ENCODE results near the gene CD1E.

The CD1E gene

DNA sequence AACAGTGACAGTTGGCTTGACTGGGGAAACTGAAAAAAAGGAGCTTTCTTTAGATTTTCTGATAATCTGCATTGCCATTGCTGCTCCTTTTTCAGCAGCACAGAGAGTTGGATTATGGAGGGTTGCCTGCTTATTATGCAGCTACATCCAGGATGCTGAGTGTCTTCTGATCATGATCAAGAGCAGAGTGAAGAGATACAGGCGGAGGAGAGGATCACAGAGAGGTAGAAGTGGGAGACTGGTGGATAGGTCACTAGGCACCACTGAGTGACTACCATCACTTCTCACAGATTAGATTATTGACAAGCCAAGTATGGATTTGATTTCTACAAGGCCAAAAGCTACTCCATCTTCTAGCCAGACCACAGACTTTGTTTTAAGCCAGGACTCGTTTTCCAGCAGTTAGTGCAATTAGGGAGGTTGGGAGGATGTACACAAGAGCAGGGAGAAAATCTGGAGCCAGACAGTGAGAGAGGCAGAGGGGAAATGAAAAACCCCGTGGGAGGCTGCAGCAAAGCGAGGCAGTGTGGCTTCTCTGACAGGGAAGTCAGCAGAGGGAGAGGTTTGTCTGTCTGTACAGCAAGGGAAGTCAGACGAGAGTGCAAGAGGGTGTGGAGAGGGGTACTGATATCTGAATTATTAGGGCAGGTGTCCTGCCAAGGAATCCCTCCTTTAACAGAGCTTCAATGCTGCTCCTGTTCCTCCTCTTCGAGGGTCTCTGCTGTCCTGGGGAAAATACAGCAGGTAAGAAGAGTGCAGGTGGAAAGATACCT is at the start of gene CD1E:
Gene CD1E, plus strand, starts transcription at position 592 of the 773 bp plus-strand sequence. Its CDS starts 95 bp downstream, at position 687.
- H3K4me3 ChIP-seq (replicated peaks; ENCODE audit: low read depth, low read length), result no peak within 1 kb of the TSS
- DNase-seq (ENCODE audit: low read depth), result no peak
- TF ChIP-seq, protein P1, sequence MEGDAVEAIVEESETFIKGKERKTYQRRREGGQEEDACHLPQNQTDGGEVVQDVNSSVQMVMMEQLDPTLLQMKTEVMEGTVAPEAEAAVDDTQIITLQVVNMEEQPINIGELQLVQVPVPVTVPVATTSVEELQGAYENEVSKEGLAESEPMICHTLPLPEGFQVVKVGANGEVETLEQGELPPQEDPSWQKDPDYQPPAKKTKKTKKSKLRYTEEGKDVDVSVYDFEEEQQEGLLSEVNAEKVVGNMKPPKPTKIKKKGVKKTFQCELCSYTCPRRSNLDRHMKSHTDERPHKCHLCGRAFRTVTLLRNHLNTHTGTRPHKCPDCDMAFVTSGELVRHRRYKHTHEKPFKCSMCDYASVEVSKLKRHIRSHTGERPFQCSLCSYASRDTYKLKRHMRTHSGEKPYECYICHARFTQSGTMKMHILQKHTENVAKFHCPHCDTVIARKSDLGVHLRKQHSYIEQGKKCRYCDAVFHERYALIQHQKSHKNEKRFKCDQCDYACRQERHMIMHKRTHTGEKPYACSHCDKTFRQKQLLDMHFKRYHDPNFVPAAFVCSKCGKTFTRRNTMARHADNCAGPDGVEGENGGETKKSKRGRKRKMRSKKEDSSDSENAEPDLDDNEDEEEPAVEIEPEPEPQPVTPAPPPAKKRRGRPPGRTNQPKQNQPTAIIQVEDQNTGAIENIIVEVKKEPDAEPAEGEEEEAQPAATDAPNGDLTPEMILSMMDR (IDR thresholded peaks at IDR 0.05; ENCODE audit: low read length, missing control alignments), result no peak

DNA sequence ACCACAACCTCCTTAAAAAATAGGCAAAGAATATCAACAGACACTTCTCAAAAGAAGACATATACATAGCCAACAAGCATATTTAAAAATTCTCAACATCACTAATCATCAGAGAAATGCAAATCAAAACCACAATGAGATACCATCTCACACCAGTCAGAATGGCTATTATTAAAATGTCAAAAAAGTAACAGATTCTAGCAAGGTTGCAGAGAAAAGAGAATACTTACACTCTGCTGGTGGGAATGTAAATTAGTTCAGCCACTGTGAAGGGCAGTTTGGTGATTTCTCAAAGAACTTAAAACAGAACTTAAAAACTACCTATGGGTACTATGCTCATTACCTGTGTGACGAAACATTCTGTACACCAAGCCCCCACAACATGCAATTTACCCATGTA is 43.1 kb upstream of the CD1E start:
- H3K4me3 ChIP-seq (replicated peaks; ENCODE audit: low read depth, low read length), result no peak overlapping the region
- DNase-seq (ENCODE audit: low read depth), result no peak
- TF ChIP-seq, protein P1 (IDR thresholded peaks at IDR 0.05; ENCODE audit: low read length, missing control alignments), result no peak

DNA sequence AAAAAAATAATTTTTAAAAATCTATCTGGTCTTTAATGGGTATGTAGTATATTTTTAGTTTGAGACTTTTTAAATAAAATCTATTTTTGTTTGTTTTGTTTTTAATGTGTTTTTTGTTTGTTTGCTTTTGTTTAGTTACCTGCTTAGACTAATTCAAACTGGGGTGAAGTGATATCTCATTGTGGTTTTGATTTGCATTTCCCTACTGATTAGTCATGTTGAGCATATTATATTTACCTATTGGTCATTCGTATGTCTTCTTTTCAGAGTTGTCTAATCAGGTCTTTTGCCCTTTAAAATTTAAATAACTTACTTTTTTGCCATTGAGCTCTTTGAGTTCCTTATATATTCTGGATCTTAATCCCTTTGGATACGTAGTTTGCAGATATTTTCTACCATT is 42.6 kb upstream of the CD1E start:
- DNase-seq (ENCODE audit: low read depth), result no peak
- no peak overlapping the region for H3K4me3 ChIP-seq (replicated peaks; ENCODE audit: low read depth, low read length)
- TF ChIP-seq, protein P1 (IDR thresholded peaks at IDR 0.05; ENCODE audit: low read length, missing control alignments), result no peak

DNA sequence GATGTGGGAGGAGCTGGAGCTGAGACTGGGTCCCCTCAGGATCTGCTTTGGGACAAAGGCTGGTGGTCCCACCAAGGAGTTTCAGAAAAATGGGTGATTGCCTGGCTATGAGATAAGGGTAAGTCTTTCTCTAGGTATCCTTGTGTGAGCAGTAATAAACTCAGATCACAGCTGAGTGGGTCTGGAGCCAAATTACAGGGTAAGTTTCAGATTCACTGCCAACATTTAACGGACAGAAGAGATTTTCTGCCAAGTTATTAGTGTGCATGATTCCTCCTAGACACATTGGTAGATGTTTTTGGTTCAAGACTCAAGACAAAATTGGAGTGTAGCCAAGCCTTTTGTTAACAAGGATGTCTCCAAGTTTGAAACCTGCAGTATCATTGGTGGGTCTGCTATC is 29.8 kb upstream of the CD1E start:
- H3K4me3 ChIP-seq (replicated peaks; ENCODE audit: low read depth, low read length), result no peak overlapping the region
- no peak for DNase-seq (ENCODE audit: low read depth)
- TF ChIP-seq, protein P1 (IDR thresholded peaks at IDR 0.05; ENCODE audit: low read length, missing control alignments), result no peak

DNA sequence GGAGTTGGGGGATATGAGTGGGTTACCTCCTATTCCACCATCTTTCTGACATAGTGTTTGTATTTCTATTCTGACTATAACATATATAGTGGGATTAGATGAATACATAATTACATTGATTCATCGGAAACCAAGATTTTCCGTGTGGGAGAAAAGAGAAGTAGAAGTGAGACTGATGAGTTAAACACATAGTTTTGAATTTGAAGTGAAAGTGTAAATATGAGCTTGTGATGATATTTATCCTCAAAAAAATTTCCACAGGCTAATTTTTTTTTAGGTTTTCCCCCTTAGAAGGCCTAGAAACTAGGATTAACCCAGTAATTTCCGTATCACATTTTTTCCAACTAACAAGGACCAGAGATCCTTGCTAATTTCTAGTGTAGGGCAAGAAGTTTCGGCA is 29.3 kb upstream of the CD1E start:
- DNase-seq (ENCODE audit: low read depth), result no peak
- H3K4me3 ChIP-seq (replicated peaks; ENCODE audit: low read depth, low read length), result no peak overlapping the region
- TF ChIP-seq, protein P1 (IDR thresholded peaks at IDR 0.05; ENCODE audit: low read length, missing control alignments), result no peak

DNA sequence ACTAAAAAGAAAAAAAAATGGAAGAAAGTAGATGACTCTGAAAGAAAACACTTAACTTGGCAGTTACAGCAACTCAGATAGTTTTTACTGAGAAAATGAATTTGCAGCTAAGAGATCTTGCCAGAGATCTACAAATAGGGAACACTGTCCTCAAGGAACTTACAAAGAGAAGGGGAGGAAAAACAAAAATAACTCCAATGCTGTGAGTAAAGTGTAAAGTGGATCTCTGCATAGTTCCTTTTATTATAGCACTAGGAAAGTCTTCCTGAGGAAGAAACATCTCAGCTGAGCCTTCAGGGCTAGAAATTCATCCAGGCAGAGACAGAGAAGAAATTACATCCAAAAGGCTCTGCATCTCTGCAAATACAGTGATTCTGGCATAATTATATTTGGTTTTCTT is 26.2 kb upstream of the CD1E start:
- no peak for DNase-seq (ENCODE audit: low read depth)
- TF ChIP-seq, protein P1 (IDR thresholded peaks at IDR 0.05; ENCODE audit: low read length, missing control alignments), result no peak
- no peak overlapping the region for H3K4me3 ChIP-seq (replicated peaks; ENCODE audit: low read depth, low read length)

DNA sequence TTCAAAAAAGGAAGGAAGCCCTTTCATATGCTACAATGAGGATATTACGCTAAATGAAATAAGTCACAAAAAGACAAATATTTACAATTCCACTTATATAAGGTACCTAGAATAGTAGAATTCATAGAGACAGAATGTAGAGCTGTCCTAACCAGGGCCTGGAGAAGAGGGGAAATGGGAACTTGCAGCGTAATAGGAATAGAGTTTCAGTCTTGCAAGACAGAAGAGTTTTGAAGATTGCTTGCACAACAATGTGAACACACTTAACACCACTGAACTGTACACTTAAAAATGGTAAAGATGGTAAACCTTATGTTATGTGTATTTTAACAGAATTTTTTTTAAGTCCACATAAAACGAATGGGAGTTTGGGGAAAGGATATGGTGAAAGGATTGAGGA is 25.3 kb upstream of the CD1E start:
- no peak overlapping the region for H3K4me3 ChIP-seq (replicated peaks; ENCODE audit: low read depth, low read length)
- DNase-seq (ENCODE audit: low read depth), result no peak
- TF ChIP-seq, protein P1 (IDR thresholded peaks at IDR 0.05; ENCODE audit: low read length, missing control alignments), result no peak
